NK-92 (cell line): ENCODE data around the gene DNAH3.

Experiments
- DNase-seq: peaks from one replicate; lab custom pipeline; 2025; ENCODE audit not compliant: unreplicated experiment; lab: John Stamatoyannopoulos, UW

Gene DNAH3

GRCh38 chr16:20887207-20887606, 263.4 kb downstream of the DNAH3 start:
- no peak for DNase-seq

DNA sequence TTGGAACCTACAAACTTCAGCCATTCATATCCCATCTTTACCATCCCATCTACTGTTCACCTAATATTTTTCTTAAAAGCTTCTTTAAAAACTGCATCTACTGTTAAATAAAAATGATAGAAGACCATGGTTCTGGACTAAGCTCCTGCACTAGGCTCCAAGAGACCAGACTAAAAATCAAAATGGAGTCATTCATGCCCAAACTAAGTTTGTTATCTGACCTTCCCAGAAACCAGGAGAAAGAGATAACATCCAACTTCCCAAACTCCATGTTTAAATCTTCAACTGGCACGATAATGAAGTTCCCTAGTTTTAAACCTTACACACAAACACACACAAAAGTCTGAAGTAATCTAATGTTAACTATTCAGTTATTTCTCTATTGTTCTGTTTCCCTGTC, 264.3 kb downstream of the DNAH3 start:
- DNase-seq: no peak

DNA sequence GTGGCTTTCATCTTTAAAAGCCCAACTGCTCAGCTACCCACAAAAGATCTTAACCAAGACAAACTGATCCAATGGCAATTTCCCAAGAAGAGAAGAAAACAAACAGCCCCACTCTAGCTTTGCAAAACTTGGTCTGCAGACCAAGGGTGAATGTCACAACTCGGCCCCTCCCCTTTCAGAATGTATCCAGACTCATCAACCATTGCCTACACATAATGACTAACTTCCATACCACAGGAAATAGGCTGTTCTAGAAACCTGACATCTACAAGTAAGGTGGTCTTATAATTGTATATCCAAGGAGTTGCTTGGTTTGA, 266.4 kb downstream of the DNAH3 start:
- DNase-seq: no peak

GRCh38 chr16:20883554-20884239, 266.9 kb downstream of the DNAH3 start:
- DNase-seq: no peak
